Skeletal muscle satellite cell (primary cell): ENCODE measurements around the gene KLF16. TPM values are rescaled to one million over a fixed set of nuclear protein-coding genes. Genes with fewer than 3 reads are reported as not detected.

Source experiments
- H3K27me3 ChIP-seq: 2 replicates; pipeline ENCODE4 v1.7.0; 2013; ENCODE audit warnings: low read length; ENCODE audit not compliant: control insufficient read depth, insufficient read depth
- H3K36me3 ChIP-seq: 2 replicates; pipeline ENCODE4 v1.7.0; 2013; ENCODE audit warnings: mild to moderate bottlenecking, control low read depth, low read length; ENCODE audit not compliant: insufficient read depth
- H3K4me1 ChIP-seq: 2 replicates; pipeline ENCODE4 v1.7.0; 2013; ENCODE audit warnings: low read length; ENCODE audit not compliant: control insufficient read depth, insufficient read depth
- H3K4me2 ChIP-seq: 2 replicates; pipeline ENCODE4 v1.7.0; 2013; ENCODE audit warnings: mild to moderate bottlenecking, low read length
- H3K4me3 ChIP-seq: 2 replicates; pipeline ENCODE4 v1.7.0; 2013; ENCODE audit warnings: low read length
- H3K9ac ChIP-seq: 2 replicates; pipeline ENCODE4 v1.7.0; 2013; ENCODE audit warnings: mild to moderate bottlenecking, low read depth, low read length, moderate library complexity
- H3K9me3 ChIP-seq: replicated peaks from 2 replicates; pipeline ENCODE4 v1.7.0; 2013; ENCODE audit warnings: mild to moderate bottlenecking, control low read depth, low read length
- total RNA-seq: library from RNA; depleted of rRNA; stranded (reverse); fragments of >200 nt; gene quantifications from 2 replicates; pipeline ENCODE4 v1.2.3, GENCODE V29; 2012; rRNA removed

The KLF16 gene
- 12.9 and 13.2 TPM in 2 replicates for total RNA-seq

- Histone ChIP-seq H3K4me2 (peak within 1 kb of the TSS; percentile 94), H3K36me3 (no peaks in the 10 kb centered on the region), H3K4me1 (peaks cover 33% of the 10 kb centered on the region), H3K9me3 (no peaks in the 10 kb centered on the region), H3K4me3 (peak within 1 kb of the TSS; percentile 99), H3K27me3 (no peaks in the 10 kb centered on the region), H3K9ac (peak within 1 kb of the TSS; percentile 92)
Measured at GRCh38 chr19:1863328-1863637, at the start of gene KLF16. Gene KLF16, minus strand, starts transcription at chr19:1863579. Its CDS starts 82 bp downstream, at chr19:1863497.

- H3K4me1 ChIP-seq = peaks cover 13% of the 10 kb centered on the region
- no peaks in the 10 kb centered on the region for H3K9me3 ChIP-seq
- H3K9ac ChIP-seq = no peak overlapping the region
- no peak overlapping the region for H3K4me3 ChIP-seq
- no peaks in the 10 kb centered on the region for H3K27me3 ChIP-seq
- peaks cover 18% of the 10 kb centered on the region for H3K36me3 ChIP-seq
- H3K4me2 ChIP-seq = no peak overlapping the region
Measured at GRCh38 chr19:1912760-1913505, 49.6 kb upstream of the KLF16 start.

- peaks cover 12% of the 10 kb centered on the region for H3K36me3 ChIP-seq
Measured at GRCh38 chr19:1911995-1912394, 48.6 kb upstream of the KLF16 start.

GRCh38 chr19:1911098-1911497, 47.7 kb upstream of the KLF16 start:
- H3K9ac ChIP-seq = no peak overlapping the region
- peaks cover 19% of the 10 kb centered on the region for H3K4me1 ChIP-seq

More at GRCh38 chr19:1911995-1912394, 48.6 kb upstream of the KLF16 start:
- Histone ChIP-seq H3K9ac (no peak overlapping the region), H3K9me3 (no peaks in the 10 kb centered on the region), H3K27me3 (no peaks in the 10 kb centered on the region), H3K4me3 (no peak overlapping the region), H3K4me1 (peaks cover 19% of the 10 kb centered on the region), H3K4me2 (no peak overlapping the region)

GRCh38 chr19:1910177-1910576, 46.8 kb upstream of the KLF16 start:
- Histone ChIP-seq H3K36me3 (peaks cover 12% of the 10 kb centered on the region), H3K4me1 (peaks cover 25% of the 10 kb centered on the region), H3K9ac (no peak overlapping the region), H3K4me3 (no peak overlapping the region), H3K4me2 (no peak overlapping the region), H3K9me3 (no peaks in the 10 kb centered on the region), H3K27me3 (no peaks in the 10 kb centered on the region)

More at GRCh38 chr19:1911098-1911497, 47.7 kb upstream of the KLF16 start:
- H3K36me3 ChIP-seq = peaks cover 12% of the 10 kb centered on the region
- no peaks in the 10 kb centered on the region for H3K9me3 ChIP-seq
- no peaks in the 10 kb centered on the region for H3K27me3 ChIP-seq
- no peak overlapping the region for H3K4me2 ChIP-seq
- no peak overlapping the region for H3K4me3 ChIP-seq

GRCh38 chr19:1909761-1910080, 46.3 kb upstream of the KLF16 start:
- Histone ChIP-seq H3K36me3 (peaks cover 12% of the 10 kb centered on the region), H3K4me2 (peak overlapping the region; percentile 27), H3K9me3 (no peaks in the 10 kb centered on the region), H3K27me3 (no peaks in the 10 kb centered on the region), H3K4me1 (peaks cover 25% of the 10 kb centered on the region), H3K9ac (no peak overlapping the region), H3K4me3 (no peak overlapping the region)

GRCh38 chr19:1908364-1908678, 44.9 kb upstream of the KLF16 start:
- Histone ChIP-seq H3K4me3 (peak overlapping the region; percentile 34), H3K27me3 (no peaks in the 10 kb centered on the region), H3K4me2 (peak overlapping the region; percentile 76), H3K9me3 (no peaks in the 10 kb centered on the region), H3K4me1 (peaks cover 25% of the 10 kb centered on the region), H3K36me3 (peaks cover 7% of the 10 kb centered on the region), H3K9ac (peak overlapping the region; percentile 52)

- Histone ChIP-seq H3K27me3 (no peaks in the 10 kb centered on the region), H3K4me2 (peak overlapping the region; percentile 76), H3K36me3 (peaks cover 4% of the 10 kb centered on the region), H3K4me1 (peaks cover 25% of the 10 kb centered on the region), H3K9ac (peak overlapping the region; percentile 52), H3K9me3 (no peaks in the 10 kb centered on the region), H3K4me3 (peak overlapping the region; percentile 34)
Measured at GRCh38 chr19:1907563-1908363, 44.4 kb upstream of the KLF16 start.

- peaks cover 4% of the 10 kb centered on the region for H3K36me3 ChIP-seq
- no peaks in the 10 kb centered on the region for H3K9me3 ChIP-seq
- H3K4me1 ChIP-seq = peaks cover 25% of the 10 kb centered on the region
- H3K4me3 ChIP-seq = no peak overlapping the region
- H3K4me2 ChIP-seq = peak overlapping the region; percentile 76
- peak overlapping the region; percentile 52 for H3K9ac ChIP-seq
- H3K27me3 ChIP-seq = no peaks in the 10 kb centered on the region
Measured at GRCh38 chr19:1906985-1907562, 43.7 kb upstream of the KLF16 start.

GRCh38 chr19:1905863-1906375, 42.5 kb upstream of the KLF16 start:
- Histone ChIP-seq H3K36me3 (peaks cover 4% of the 10 kb centered on the region), H3K27me3 (no peaks in the 10 kb centered on the region), H3K9me3 (no peaks in the 10 kb centered on the region), H3K4me3 (peak overlapping the region; percentile 78), H3K9ac (peak overlapping the region; percentile 86), H3K4me1 (peaks cover 25% of the 10 kb centered on the region), H3K4me2 (peak overlapping the region; percentile 98)

GRCh38 chr19:1905110-1905862, 41.9 kb upstream of the KLF16 start, which contains the start of the genes ADAT3 and SCAMP4:
Gene ADAT3, plus strand, starts transcription at chr19:1905399. Its CDS starts 6,649 bp downstream, at chr19:1912048.
Gene SCAMP4, plus strand, starts transcription at chr19:1905399. Its CDS starts 9,621 bp downstream, at chr19:1915020.
- Histone ChIP-seq H3K27me3 (no peaks in the 10 kb centered on the region), H3K9me3 (no peaks in the 10 kb centered on the region), H3K9ac (peak within 1 kb of the TSS; percentile 86), H3K4me3 (peak within 1 kb of the TSS; percentile 78), H3K4me1 (peaks cover 25% of the 10 kb centered on the region), H3K36me3 (peaks cover 4% of the 10 kb centered on the region), H3K4me2 (peak within 1 kb of the TSS; percentile 98)
